H9 (cell line): ENCODE data around the gene TSPAN11. TPM values are rescaled to one million over a fixed set of nuclear protein-coding genes. Genes with fewer than 3 reads are reported as not detected.

ENCODE experiments used
- DNase-seq: peaks from one replicate; pipeline ENCODE4 v3.0.0-alpha.2; 2017
- H2AFZ ChIP-seq: one replicate; pipeline ENCODE4 v1.6.1; 2013; ENCODE audit warnings: mild to moderate bottlenecking, low read length, control low read depth, moderate library complexity
- H2AK5ac ChIP-seq: 2 replicates; pipeline ENCODE4 v1.6.1; 2013; ENCODE audit warnings: low read length, control low read depth, mixed read lengths; ENCODE audit not compliant: insufficient read length
- H2BK120ac ChIP-seq: one replicate; pipeline ENCODE4 v1.6.1; 2013; ENCODE audit warnings: low read depth, mild to moderate bottlenecking, low read length, control low read depth, inconsistent platforms; ENCODE audit not compliant: poor library complexity, severe bottlenecking
- H2BK12ac ChIP-seq: 2 replicates; pipeline ENCODE4 v1.6.1; 2013; ENCODE audit warnings: low read length, control low read depth, mixed read lengths, low read depth; ENCODE audit not compliant: insufficient read length
- H2BK15ac ChIP-seq: 2 replicates; pipeline ENCODE4 v1.6.1; 2013; ENCODE audit warnings: low read depth, low read length, control low read depth
- H2BK20ac ChIP-seq: one replicate; pipeline ENCODE4 v1.6.1; 2013; ENCODE audit warnings: low read depth, mild to moderate bottlenecking, low read length, control low read depth, inconsistent platforms; ENCODE audit not compliant: poor library complexity, severe bottlenecking
- H2BK5ac ChIP-seq: 2 replicates; pipeline ENCODE4 v1.6.1; 2013; ENCODE audit warnings: low read length, control low read depth, mixed read lengths; ENCODE audit not compliant: insufficient read length
- H3K14ac ChIP-seq: 2 replicates; pipeline ENCODE4 v1.6.1; 2013; ENCODE audit warnings: low read length, control low read depth; ENCODE audit not compliant: insufficient read depth
- H3K18ac ChIP-seq: 2 replicates; pipeline ENCODE4 v1.6.1; 2013; ENCODE audit warnings: low read depth, mild to moderate bottlenecking, mixed read lengths, low read length, control low read depth; ENCODE audit not compliant: insufficient read length
- H3K23ac ChIP-seq: 2 replicates; pipeline ENCODE4 v1.6.1; 2013; ENCODE audit warnings: low read length, control low read depth, mixed read lengths, low read depth; ENCODE audit not compliant: insufficient read length
- H3K23me2 ChIP-seq: 2 replicates; pipeline ENCODE4 v1.6.1; 2013; ENCODE audit warnings: low read depth, mild to moderate bottlenecking, mixed read lengths, low read length, control low read depth; ENCODE audit not compliant: insufficient read length, poor library complexity, severe bottlenecking
- H3K27ac ChIP-seq: 2 replicates; pipeline ENCODE4 v1.5.1; 2013; ENCODE audit warnings: low read length, control low read depth, mixed read lengths, low read depth; ENCODE audit not compliant: insufficient read length
- H3K27me3 ChIP-seq: 2 replicates; pipeline ENCODE4 v1.6.1; 2013; ENCODE audit warnings: low read length, control low read depth, inconsistent platforms; ENCODE audit not compliant: insufficient read depth
- H3K4ac ChIP-seq: 2 replicates; pipeline ENCODE4 v1.6.1; 2013; ENCODE audit warnings: low read depth, mild to moderate bottlenecking, control low read depth, inconsistent platforms, low read length, moderate library complexity
- H3K4me1 ChIP-seq: 2 replicates; pipeline ENCODE4 v1.6.1; 2013; ENCODE audit warnings: low read length, control low read depth, inconsistent platforms; ENCODE audit not compliant: insufficient read depth
- H3K4me2 ChIP-seq: 2 replicates; pipeline ENCODE4 v1.6.1; 2013; ENCODE audit warnings: low read length, control low read depth, mixed read lengths; ENCODE audit not compliant: insufficient read length, insufficient read depth
- H3K56ac ChIP-seq: 2 replicates; pipeline ENCODE4 v1.6.1; 2013; ENCODE audit warnings: low read depth, mild to moderate bottlenecking, mixed read lengths, low read length, control low read depth; ENCODE audit not compliant: insufficient read length
- H3K79me1 ChIP-seq: 2 replicates; pipeline ENCODE4 v1.6.1; 2013; ENCODE audit warnings: low read depth, mild to moderate bottlenecking, moderate library complexity, low read length, control low read depth, inconsistent platforms; ENCODE audit not compliant: insufficient read depth, poor library complexity, severe bottlenecking
- H3K79me2 ChIP-seq: 2 replicates; pipeline ENCODE4 v1.6.1; 2013; ENCODE audit warnings: low read length, control low read depth, inconsistent platforms; ENCODE audit not compliant: insufficient read depth
- H3K9ac ChIP-seq: 2 replicates; pipeline ENCODE4 v1.6.1; 2013; ENCODE audit warnings: low read length, control low read depth, mixed read lengths; ENCODE audit not compliant: insufficient read length; ENCODE audit errors: extremely low read depth
- H3K9me3 ChIP-seq: one replicate; pipeline ENCODE4 v1.6.1; 2013; ENCODE audit warnings: low read depth, low read length, inconsistent platforms; ENCODE audit not compliant: control insufficient read depth
- H3T11ph ChIP-seq: one replicate; pipeline ENCODE4 v1.6.1; 2013; ENCODE audit warnings: mild to moderate bottlenecking, low read length, control low read depth, inconsistent platforms
- H4K20me1 ChIP-seq: one replicate; pipeline ENCODE4 v1.6.1; 2013; ENCODE audit not compliant: control insufficient read depth, insufficient read length, insufficient read depth
- H4K5ac ChIP-seq: 2 replicates; pipeline ENCODE4 v1.6.1; 2013; ENCODE audit warnings: low read depth, mild to moderate bottlenecking, mixed read lengths, low read length, control low read depth; ENCODE audit not compliant: insufficient read length
- H4K8ac ChIP-seq: replicated peaks from 2 replicates; pipeline ENCODE4 v1.6.1; 2013; ENCODE audit warnings: low read length, control low read depth, mixed read lengths, low read depth; ENCODE audit not compliant: insufficient read length
- H4K91ac ChIP-seq: 2 replicates; pipeline ENCODE4 v1.6.1; 2013; ENCODE audit warnings: low read depth, mild to moderate bottlenecking, moderate library complexity, mixed read lengths, low read length, control low read depth; ENCODE audit not compliant: insufficient read length
- H3K27ac Mint-ChIP-seq, 3 experiments: 2 replicates in 2 of 3; 3 replicates in 1 of 3; pipeline ENCODE4 v1.8.0; 2020 to 2021; ENCODE audit warnings: mixed read lengths in 3 of 3, mild to moderate bottlenecking in 1 of 3, moderate library complexity in 1 of 3
- H3K27me3 Mint-ChIP-seq: 2 replicates; pipeline ENCODE4 v1.8.0; 2021; ENCODE audit warnings: low read depth, mild to moderate bottlenecking, moderate library complexity, mixed read lengths
- H3K36me3 Mint-ChIP-seq, 3 experiments: 2 replicates in 2 of 3; 3 replicates in 1 of 3; pipeline ENCODE4 v1.8.0; 2020 to 2021; ENCODE audit warnings: low read depth in 3 of 3, mixed read lengths in 3 of 3; ENCODE audit not compliant: insufficient read depth in 1 of 3
- H3K4me1 Mint-ChIP-seq, 2 experiments: 2 replicates each; pipeline ENCODE4 v1.8.0; 2020; ENCODE audit warnings: mixed read lengths in 2 of 2
- H3K4me3 Mint-ChIP-seq, 2 experiments: 2 replicates in 1 of 2; 3 replicates in 1 of 2; pipeline ENCODE4 v1.8.0; 2020 to 2021; ENCODE audit warnings: mild to moderate bottlenecking in 2 of 2, mixed read lengths in 2 of 2, moderate library complexity in 1 of 2
- H3K9me3 Mint-ChIP-seq, 2 experiments: 2 replicates in 1 of 2; 3 replicates in 1 of 2; pipeline ENCODE4 v1.8.0; 2020; ENCODE audit warnings: mild to moderate bottlenecking in 2 of 2, mixed read lengths in 2 of 2, moderate library complexity in 1 of 2
- WGBS: extraction: QIAGEN DNeasy Blood & Tissue Kit; methylation state at CpG from one replicate; pipeline ENCODE4 v1.1.7; 2013; ENCODE audit warnings: missing lambda C conversion rate, low lambda C conversion rate, mixed read lengths; ENCODE audit not compliant: insufficient read length; ENCODE audit errors: extremely low coverage; 5-methylcytosine and 5-hydroxymethylcytosine counted together
- total RNA-seq: library from RNA; stranded (reverse); gene quantifications from 2 replicates; pipeline ENCODE4 v1.2.1, GENCODE V29; 2021
- TF ChIP-seq, protein P1 (sequence below): fragments of 200-600 bp; sonication (generic); conservative IDR thresholded peaks from 3 replicates; pipeline ENCODE4 v1.8.0; 2021; ENCODE audit warnings: antibody characterized with exemption, mild to moderate bottlenecking

Gene TSPAN11
- total RNA-seq, 1 experiment from 2014 or later = 4.2 TPM

DNA sequence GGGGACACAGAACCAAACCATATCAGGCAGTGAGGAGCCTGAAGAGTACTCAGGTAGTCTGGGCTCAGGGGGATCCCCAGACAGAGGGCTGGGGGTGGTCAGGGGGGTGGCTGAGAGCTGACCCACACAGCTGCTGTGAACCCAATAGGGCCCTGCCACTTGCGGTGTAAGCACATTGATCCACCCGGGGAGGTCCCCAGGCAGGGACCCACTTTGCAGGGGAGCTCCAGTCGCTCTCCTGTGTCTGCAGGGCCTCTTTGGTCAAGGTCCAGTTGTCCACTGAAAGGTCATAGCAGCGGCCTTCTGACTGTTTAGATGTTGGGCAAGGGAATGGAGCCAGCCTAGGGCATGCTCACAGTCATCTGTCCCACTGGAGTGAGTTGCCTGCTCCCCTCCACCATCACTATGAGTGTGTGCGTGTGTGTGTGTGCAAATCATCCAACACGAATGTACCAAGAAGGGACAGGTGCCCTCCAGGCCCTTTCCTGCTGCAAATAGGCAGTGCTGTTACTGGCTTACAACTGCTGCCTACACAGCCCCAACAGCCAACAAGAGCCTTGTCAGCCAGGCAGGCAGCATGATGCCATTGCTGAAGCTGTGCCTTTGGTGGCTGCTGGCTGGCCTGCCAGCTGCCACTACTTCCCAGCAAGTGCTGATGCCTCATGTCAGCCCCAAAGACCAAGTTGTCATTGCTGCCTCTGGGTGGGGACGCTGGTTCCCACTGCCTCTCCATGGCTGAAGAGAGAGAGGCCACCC lies 71.3 kb downstream of the TSPAN11 start:
- H3T11ph ChIP-seq = no peak overlapping the region

More for the DNA sequence above, 71.3 kb downstream of the TSPAN11 start:
- Mint-ChIP-seq H3K27me3 (peaks cover 4% of the 10 kb centered on the region), H3K4me3 (no peak overlapping the region), H3K4me1 (peaks cover 5 to 10% of the 10 kb centered on the region in 2 experiments; a peak in 3 of 4 replicates), H3K36me3 (peaks cover 0 to 3% (median 0%) of the 10 kb centered on the region in 3 experiments; a peak in 1 of 7 replicates), H3K27ac (no peak overlapping the region), H3K9me3 (no peaks in the 10 kb centered on the region)
- no peaks in the 10 kb centered on the region for H3K27me3 ChIP-seq
- no peak overlapping the region for H4K91ac ChIP-seq
- TF ChIP-seq, protein P1, sequence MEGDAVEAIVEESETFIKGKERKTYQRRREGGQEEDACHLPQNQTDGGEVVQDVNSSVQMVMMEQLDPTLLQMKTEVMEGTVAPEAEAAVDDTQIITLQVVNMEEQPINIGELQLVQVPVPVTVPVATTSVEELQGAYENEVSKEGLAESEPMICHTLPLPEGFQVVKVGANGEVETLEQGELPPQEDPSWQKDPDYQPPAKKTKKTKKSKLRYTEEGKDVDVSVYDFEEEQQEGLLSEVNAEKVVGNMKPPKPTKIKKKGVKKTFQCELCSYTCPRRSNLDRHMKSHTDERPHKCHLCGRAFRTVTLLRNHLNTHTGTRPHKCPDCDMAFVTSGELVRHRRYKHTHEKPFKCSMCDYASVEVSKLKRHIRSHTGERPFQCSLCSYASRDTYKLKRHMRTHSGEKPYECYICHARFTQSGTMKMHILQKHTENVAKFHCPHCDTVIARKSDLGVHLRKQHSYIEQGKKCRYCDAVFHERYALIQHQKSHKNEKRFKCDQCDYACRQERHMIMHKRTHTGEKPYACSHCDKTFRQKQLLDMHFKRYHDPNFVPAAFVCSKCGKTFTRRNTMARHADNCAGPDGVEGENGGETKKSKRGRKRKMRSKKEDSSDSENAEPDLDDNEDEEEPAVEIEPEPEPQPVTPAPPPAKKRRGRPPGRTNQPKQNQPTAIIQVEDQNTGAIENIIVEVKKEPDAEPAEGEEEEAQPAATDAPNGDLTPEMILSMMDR = no peak
- no CpG with 5 or more reads among the region's 7 CpGs for WGBS
- no peaks in the 10 kb centered on the region for H3K9me3 ChIP-seq
- H2BK5ac ChIP-seq = no peak overlapping the region
- H4K5ac ChIP-seq = no peak overlapping the region
- no peaks in the 10 kb centered on the region for H3K23me2 ChIP-seq
- no peak overlapping the region for H2BK20ac ChIP-seq
- H4K20me1 ChIP-seq = no peaks in the 10 kb centered on the region
- no peak overlapping the region for H3K23ac ChIP-seq
- H2AK5ac ChIP-seq = no peak overlapping the region
- H3K4me2 ChIP-seq = no peak overlapping the region
- no peak overlapping the region for H3K14ac ChIP-seq
- no peaks in the 10 kb centered on the region for H3K79me1 ChIP-seq
- H3K9ac ChIP-seq = no peak overlapping the region
- no peak overlapping the region for H2AFZ ChIP-seq
- no peak overlapping the region for H3K4ac ChIP-seq
- H3K4me1 ChIP-seq = no peaks in the 10 kb centered on the region
- no peak overlapping the region for H2BK15ac ChIP-seq
- no peak overlapping the region for H2BK120ac ChIP-seq
- H3K18ac ChIP-seq = no peak overlapping the region
- no peak overlapping the region for H3K27ac ChIP-seq
- H3K79me2 ChIP-seq = no peaks in the 10 kb centered on the region
- no peak overlapping the region for H4K8ac ChIP-seq
- H2BK12ac ChIP-seq = no peak overlapping the region
- H3K56ac ChIP-seq = no peak overlapping the region
- no peak for DNase-seq
